ENCODE data around the gene EXOC7.

EXOC7 gene

GRCh38 chr17:76131692-76132573 lies 28.3 kb upstream of the EXOC7 start:
- no peak for TF ChIP-seq CTCF (IDR thresholded peaks at IDR 0.05)
- Histone ChIP-seq H3K27ac (no peak overlapping the region), H3K4me3 (no peak overlapping the region)
- DNase-seq (ENCODE audit: low spot score), result no peak

- no peak for TF ChIP-seq CTCF (IDR thresholded peaks at IDR 0.05)
- no peak overlapping the region for H3K4me3 ChIP-seq
- no peak overlapping the region for H3K27ac ChIP-seq
- DNase-seq (ENCODE audit: low spot score), result no peak
These were observed 27.6 kb upstream of the EXOC7 start for GRCh38 chr17:76131051-76131691.

GRCh38 chr17:76130473-76130872 lies 26.9 kb upstream of the EXOC7 start:
- TF ChIP-seq CTCF (IDR thresholded peaks at IDR 0.05), result no peak
- DNase-seq (ENCODE audit: low spot score), result no peak
- no peak overlapping the region for H3K27ac ChIP-seq

GRCh38 chr17:76125922-76126321 lies 22.3 kb upstream of the EXOC7 start:
- TF ChIP-seq CTCF (IDR thresholded peaks at IDR 0.05), result no peak
- H3K27ac ChIP-seq, result no peak overlapping the region
- H3K4me3 ChIP-seq, result no peak overlapping the region
- DNase-seq (ENCODE audit: low spot score), result no peak

More at GRCh38 chr17:76130473-76130872, 26.9 kb upstream of the EXOC7 start:
- no peak overlapping the region for H3K4me3 ChIP-seq

- H3K4me3 ChIP-seq, result no peak overlapping the region
- no peak overlapping the region for H3K27ac ChIP-seq
- no peak for TF ChIP-seq CTCF (IDR thresholded peaks at IDR 0.05)
- no peak for DNase-seq (ENCODE audit: low spot score)
These were observed 21.7 kb upstream of the EXOC7 start for GRCh38 chr17:76125391-76125675.

- H3K27ac ChIP-seq, result no peak overlapping the region
- no peak for DNase-seq (ENCODE audit: low spot score)
- no peak overlapping the region for H3K4me3 ChIP-seq
- no peak for TF ChIP-seq CTCF (IDR thresholded peaks at IDR 0.05)
These were observed 21.2 kb upstream of the EXOC7 start for GRCh38 chr17:76124582-76125390.

Data from coronary artery (tissue), 2 donors.